SK-N-SH treated with all-trans-retinoic acid at 6 μM for 48 hours (cell line): ENCODE measurements around the gene ZBED1.
"Not testable (repeated sequence)": the region's sequence is repeated elsewhere in the genome, so short reads cannot be mapped to it uniquely, and the experiment has no call there.

Experiments
- ATAC-seq: fragments of 200-7000 bp; cut with Tn5 transposase; 3 replicates; pipeline ENCODE4 v1.9.1; 2020; ENCODE audit warnings: mild to moderate bottlenecking, moderate library complexity
- ARNTL ChIP-seq: fragments of 450-650 bp; formaldehyde crosslinking; IDR thresholded peaks from 2 replicates; pipeline ENCODE4 v1.5.0; 2020; ENCODE audit warnings: low read depth, mild to moderate bottlenecking, moderate library complexity, borderline replicate concordance
- BACH2 ChIP-seq: fragments of 250-450 bp; sonication (Bioruptor Pico); IDR thresholded peaks from 2 replicates; pipeline ENCODE4 v1.9.0; 2021; ENCODE audit warnings: mild to moderate bottlenecking, borderline replicate concordance
- CSDC2 ChIP-seq: fragments of 250-450 bp; sonication (Bioruptor Pico); IDR thresholded peaks from 2 replicates; pipeline ENCODE4 v1.5.0; 2020; ENCODE audit warnings: mild to moderate bottlenecking, moderate library complexity
- ESRRG ChIP-seq: fragments of 250-450 bp; sonication (Bioruptor Pico); IDR thresholded peaks from 2 replicates; pipeline ENCODE4 v1.6.1; 2021; ENCODE audit warnings: mild to moderate bottlenecking
- GLIS3 ChIP-seq: fragments of 250-450 bp; sonication (Bioruptor Pico); IDR thresholded peaks from 2 replicates; pipeline ENCODE4 v1.5.0; 2020; ENCODE audit warnings: mild to moderate bottlenecking, moderate library complexity
- ISL1 ChIP-seq: fragments of 250-450 bp; sonication (Bioruptor Pico); IDR thresholded peaks from 2 replicates; pipeline ENCODE4 v2.1.2; 2022; ENCODE audit warnings: mild to moderate bottlenecking, moderate library complexity
- OSR1 ChIP-seq: fragments of 250-450 bp; sonication (Bioruptor Pico); IDR thresholded peaks from 2 replicates; pipeline ENCODE4 v1.8.0; 2022; ENCODE audit warnings: moderate library complexity, mild to moderate bottlenecking, inconsistent platforms
- PPARA ChIP-seq: fragments of 250-450 bp; sonication (Bioruptor Pico); IDR thresholded peaks from 2 replicates; pipeline ENCODE4 v1.5.0; 2020; ENCODE audit warnings: mild to moderate bottlenecking, borderline replicate concordance
- RARB ChIP-seq: fragments of 250-450 bp; sonication (Bioruptor Pico); IDR thresholded peaks from 2 replicates; pipeline ENCODE4 v1.8.0; 2021; ENCODE audit warnings: mild to moderate bottlenecking, moderate library complexity
- SNAI2 ChIP-seq: fragments of 250-450 bp; sonication (Bioruptor Pico); IDR thresholded peaks from 2 replicates; pipeline ENCODE4 v1.5.0; 2020; ENCODE audit warnings: mild to moderate bottlenecking, moderate library complexity
- TCF4 ChIP-seq: fragments of 250-450 bp; sonication (Bioruptor Pico); IDR thresholded peaks from 2 replicates; pipeline ENCODE4 v1.8.0; 2021; ENCODE audit warnings: mild to moderate bottlenecking, moderate library complexity, borderline replicate concordance
- TOX ChIP-seq: fragments of 250-450 bp; sonication (Bioruptor Pico); IDR thresholded peaks from 2 replicates; pipeline ENCODE4 v1.8.0; 2021; ENCODE audit warnings: mild to moderate bottlenecking, moderate library complexity, borderline replicate concordance
- ZFP3 ChIP-seq: fragments of 250-450 bp; sonication (Bioruptor Pico); IDR thresholded peaks from 2 replicates; pipeline ENCODE4 v1.5.0; 2020; ENCODE audit warnings: mild to moderate bottlenecking, moderate library complexity
- ZFP30 ChIP-seq: fragments of 450-650 bp; formaldehyde crosslinking; IDR thresholded peaks from 2 replicates; pipeline ENCODE4 v1.5.0; 2022; ENCODE audit warnings: mild to moderate bottlenecking, moderate library complexity
- ZNF70 ChIP-seq: fragments of 450-650 bp; formaldehyde crosslinking; IDR thresholded peaks from 2 replicates; pipeline ENCODE4 v1.5.0; 2020; ENCODE audit warnings: mild to moderate bottlenecking, moderate library complexity
- ZNF8 ChIP-seq: fragments of 450-650 bp; formaldehyde crosslinking; IDR thresholded peaks from 2 replicates; pipeline ENCODE4 v1.5.0; 2020; ENCODE audit warnings: mild to moderate bottlenecking, moderate library complexity
- TF ChIP-seq, protein P1 (sequence below): fragments of 250-450 bp; sonication (Bioruptor Pico); IDR thresholded peaks from 2 replicates; pipeline ENCODE4 v1.8.0; 2021; ENCODE audit warnings: low read depth, mild to moderate bottlenecking, moderate library complexity, borderline replicate concordance
- TF ChIP-seq, protein P2 (sequence below): fragments of 250-450 bp; sonication (Bioruptor Pico); IDR thresholded peaks from 2 replicates; pipeline ENCODE4 v1.8.0; 2020; ENCODE audit warnings: mild to moderate bottlenecking, moderate library complexity, borderline replicate concordance
- TF ChIP-seq, protein P3 (sequence below): fragments of 250-450 bp; sonication (Bioruptor Pico); IDR thresholded peaks from 2 replicates; pipeline ENCODE4 v1.5.1; 2020; ENCODE audit warnings: low read depth, mild to moderate bottlenecking, moderate library complexity
- TF ChIP-seq, protein P4 (sequence below): fragments of 250-450 bp; sonication (Bioruptor Pico); IDR thresholded peaks from 2 replicates; pipeline ENCODE4 v1.5.1; 2021; ENCODE audit warnings: mild to moderate bottlenecking, moderate library complexity
- TF ChIP-seq, protein P5 (sequence below): fragments of 250-450 bp; sonication (Bioruptor Pico); IDR thresholded peaks from 2 replicates; pipeline ENCODE4 v1.5.0; 2020; ENCODE audit warnings: mild to moderate bottlenecking, moderate library complexity

The ZBED1 gene

DNA sequence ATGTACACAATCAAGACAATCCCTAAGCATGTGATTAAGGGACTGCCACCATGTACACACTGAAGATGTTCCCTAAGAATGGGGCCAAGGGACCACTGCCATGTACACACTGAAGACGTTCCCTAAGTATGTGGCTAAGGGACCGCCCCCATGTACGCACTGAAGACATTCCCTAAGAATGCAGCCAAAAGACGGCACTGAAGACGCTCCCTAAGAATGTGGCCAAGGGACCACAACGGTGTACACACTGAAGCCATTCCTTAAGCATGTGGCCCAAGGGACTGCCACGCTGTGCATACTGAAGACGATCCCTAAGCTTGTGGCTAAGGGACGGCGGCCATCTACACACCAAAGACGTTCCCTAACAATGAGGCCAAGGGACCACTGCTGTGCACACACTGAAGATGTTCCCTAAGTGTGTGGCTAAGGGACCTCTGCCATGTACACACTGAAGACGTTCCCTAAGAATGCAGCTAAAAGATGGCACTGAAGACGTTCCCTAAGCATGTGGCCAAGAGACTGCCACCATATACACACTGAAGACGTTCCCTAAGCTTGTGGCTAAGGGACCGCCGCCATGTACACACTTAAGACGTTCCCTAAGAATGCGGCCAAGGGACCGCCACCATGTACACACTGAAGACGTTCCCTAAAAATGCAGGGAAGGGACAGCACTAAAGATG is 26.4 kb downstream of the ZBED1 start:
- ATAC-seq, result no peak
- TF ChIP-seq PPARA (CRISPR knock-in tag) (no peak), ESRRG (CRISPR knock-in tag) (no peak)

DNA sequence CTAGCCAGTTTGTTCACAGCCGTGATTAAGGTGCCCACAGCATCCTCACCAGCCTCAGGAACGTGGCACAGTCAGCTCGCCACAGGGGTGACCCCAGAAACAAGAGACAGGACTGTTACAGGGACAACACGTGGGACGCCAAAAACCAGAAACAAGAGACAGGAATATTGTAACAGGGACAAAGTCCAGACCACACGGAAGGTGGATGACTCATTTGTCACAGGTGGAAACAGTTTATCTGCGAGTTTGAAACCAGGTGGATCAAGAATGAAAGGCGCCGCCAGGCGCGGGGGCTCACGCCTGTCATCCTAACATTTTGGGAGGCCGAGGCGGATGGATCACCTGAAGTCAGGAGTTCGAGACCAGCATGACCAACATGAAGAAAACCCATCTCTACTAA is 27.7 kb downstream of the ZBED1 start:
- ATAC-seq, result not testable (repeated sequence)

DNA sequence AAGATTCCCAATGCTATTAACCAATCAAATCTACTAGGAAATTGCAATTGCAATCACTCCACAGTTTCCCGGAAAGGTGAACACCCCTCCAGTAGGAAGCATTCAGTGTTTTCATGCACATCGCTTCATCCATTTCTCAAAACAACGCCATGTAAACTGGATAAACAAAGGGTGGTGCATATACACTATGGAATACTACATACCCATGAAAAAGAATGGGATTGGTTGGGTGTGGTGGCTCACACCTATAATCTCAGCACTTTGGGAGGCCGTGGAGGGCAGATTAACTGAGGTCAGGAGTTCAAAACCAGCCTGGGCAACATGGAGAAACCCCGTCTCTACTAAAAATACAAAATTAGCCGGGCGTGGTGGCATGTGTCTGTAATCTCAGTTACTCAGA is 29.1 kb downstream of the ZBED1 start:
- no peak for ATAC-seq
- TF ChIP-seq, protein P1, sequence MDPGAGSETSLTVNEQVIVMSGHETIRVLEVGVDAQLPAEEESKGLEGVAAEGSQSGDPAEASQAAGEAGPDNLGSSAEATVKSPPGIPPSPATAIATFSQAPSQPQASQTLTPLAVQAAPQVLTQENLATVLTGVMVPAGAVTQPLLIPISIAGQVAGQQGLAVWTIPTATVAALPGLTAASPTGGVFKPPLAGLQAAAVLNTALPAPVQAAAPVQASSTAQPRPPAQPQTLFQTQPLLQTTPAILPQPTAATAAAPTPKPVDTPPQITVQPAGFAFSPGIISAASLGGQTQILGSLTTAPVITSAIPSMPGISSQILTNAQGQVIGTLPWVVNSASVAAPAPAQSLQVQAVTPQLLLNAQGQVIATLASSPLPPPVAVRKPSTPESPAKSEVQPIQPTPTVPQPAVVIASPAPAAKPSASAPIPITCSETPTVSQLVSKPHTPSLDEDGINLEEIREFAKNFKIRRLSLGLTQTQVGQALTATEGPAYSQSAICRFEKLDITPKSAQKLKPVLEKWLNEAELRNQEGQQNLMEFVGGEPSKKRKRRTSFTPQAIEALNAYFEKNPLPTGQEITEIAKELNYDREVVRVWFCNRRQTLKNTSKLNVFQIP (CRISPR knock-in tag), result no peak
- no peak for TF ChIP-seq ZNF8 (CRISPR knock-in tag)
- no peak for TF ChIP-seq TOX (CRISPR knock-in tag)
- no peak for TF ChIP-seq TCF4 (CRISPR knock-in tag)
- no peak for TF ChIP-seq RARB (CRISPR knock-in tag)
- TF ChIP-seq ZNF70, result no peak
- TF ChIP-seq, protein P2, sequence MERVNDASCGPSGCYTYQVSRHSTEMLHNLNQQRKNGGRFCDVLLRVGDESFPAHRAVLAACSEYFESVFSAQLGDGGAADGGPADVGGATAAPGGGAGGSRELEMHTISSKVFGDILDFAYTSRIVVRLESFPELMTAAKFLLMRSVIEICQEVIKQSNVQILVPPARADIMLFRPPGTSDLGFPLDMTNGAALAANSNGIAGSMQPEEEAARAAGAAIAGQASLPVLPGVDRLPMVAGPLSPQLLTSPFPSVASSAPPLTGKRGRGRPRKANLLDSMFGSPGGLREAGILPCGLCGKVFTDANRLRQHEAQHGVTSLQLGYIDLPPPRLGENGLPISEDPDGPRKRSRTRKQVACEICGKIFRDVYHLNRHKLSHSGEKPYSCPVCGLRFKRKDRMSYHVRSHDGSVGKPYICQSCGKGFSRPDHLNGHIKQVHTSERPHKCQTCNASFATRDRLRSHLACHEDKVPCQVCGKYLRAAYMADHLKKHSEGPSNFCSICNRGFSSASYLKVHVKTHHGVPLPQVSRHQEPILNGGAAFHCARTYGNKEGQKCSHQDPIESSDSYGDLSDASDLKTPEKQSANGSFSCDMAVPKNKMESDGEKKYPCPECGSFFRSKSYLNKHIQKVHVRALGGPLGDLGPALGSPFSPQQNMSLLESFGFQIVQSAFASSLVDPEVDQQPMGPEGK (CRISPR knock-in tag), result no peak
- no peak for TF ChIP-seq GLIS3
- TF ChIP-seq ISL1 (CRISPR knock-in tag), result no peak
- TF ChIP-seq, protein P3, sequence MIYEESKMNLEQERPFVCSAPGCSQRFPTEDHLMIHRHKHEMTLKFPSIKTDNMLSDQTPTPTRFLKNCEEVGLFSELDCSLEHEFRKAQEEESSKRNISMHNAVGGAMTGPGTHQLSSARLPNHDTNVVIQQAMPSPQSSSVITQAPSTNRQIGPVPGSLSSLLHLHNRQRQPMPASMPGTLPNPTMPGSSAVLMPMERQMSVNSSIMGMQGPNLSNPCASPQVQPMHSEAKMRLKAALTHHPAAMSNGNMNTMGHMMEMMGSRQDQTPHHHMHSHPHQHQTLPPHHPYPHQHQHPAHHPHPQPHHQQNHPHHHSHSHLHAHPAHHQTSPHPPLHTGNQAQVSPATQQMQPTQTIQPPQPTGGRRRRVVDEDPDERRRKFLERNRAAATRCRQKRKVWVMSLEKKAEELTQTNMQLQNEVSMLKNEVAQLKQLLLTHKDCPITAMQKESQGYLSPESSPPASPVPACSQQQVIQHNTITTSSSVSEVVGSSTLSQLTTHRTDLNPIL (CRISPR knock-in tag), result no peak

DNA sequence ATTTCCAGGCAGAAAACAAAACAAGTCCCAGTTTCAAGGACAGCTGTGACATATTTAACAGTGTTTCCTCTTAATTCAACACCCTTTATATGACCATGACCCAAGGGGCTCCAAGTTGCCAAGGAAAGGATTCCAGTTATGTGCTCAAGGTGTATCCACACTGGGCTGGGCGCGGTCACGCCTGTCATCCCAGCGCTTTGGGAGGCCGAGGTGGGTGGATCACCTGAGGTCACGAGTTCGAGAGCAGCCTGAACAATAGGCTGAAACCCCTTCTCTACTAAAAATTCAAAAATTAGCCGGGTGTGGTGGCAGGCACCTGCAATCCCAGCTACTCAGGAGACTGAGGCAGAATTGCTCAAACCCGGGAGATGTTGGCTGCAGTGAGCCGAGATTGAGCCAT is 29.6 kb downstream of the ZBED1 start:
- not testable (repeated sequence) for ATAC-seq

DNA sequence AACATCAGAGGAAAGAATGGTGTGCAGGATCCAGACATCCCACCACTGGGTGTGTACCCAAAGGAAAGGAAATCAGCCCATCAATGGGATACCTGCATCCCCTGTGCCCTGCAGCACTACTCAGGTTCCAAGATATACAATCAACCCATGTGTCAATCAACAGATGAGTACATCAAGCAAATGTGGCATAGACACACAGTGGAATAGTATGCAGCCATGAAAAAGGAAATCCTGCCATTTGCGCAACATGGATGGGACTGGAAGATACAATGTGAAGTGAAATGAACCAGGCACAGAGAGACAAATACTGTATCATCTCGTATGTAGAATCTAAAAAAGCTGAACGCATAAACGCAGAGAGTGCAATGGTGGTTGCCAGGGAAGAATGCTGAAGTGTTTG is 30.9 kb downstream of the ZBED1 start:
- not testable (repeated sequence) for ATAC-seq

DNA sequence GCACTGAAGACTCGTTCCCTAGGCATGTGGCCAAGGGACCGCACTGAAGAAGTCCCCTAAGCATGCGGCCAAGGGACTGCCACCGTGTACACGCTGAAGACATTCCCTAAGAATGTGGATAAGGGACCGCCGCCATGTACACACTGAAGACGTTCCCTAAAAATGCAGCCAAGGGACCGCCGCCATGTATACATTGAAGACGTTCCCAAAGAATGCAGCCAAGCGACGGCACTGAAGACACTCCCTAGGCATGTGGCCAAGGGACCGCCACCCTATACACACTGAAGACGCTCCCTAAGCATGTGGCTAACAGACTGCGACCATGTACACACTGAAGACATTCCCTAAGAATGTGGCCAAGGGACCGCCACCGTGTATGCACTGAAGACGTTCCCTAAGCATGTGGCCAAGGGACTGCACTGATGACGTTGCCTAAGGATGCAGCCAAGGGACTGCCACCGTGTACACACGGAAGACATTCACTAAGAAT is 31.5 kb downstream of the ZBED1 start:
- ATAC-seq, result no peak
- no peak for TF ChIP-seq ZNF70
- no peak for TF ChIP-seq ZFP30
- TF ChIP-seq, protein P4, sequence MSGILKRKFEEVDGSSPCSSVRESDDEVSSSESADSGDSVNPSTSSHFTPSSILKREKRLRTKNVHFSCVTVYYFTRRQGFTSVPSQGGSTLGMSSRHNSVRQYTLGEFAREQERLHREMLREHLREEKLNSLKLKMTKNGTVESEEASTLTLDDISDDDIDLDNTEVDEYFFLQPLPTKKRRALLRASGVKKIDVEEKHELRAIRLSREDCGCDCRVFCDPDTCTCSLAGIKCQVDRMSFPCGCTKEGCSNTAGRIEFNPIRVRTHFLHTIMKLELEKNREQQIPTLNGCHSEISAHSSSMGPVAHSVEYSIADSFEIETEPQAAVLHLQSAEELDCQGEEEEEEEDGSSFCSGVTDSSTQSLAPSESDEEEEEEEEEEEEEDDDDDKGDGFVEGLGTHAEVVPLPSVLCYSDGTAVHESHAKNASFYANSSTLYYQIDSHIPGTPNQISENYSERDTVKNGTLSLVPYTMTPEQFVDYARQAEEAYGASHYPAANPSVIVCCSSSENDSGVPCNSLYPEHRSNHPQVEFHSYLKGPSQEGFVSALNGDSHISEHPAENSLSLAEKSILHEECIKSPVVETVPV (CRISPR knock-in tag), result no peak
- TF ChIP-seq SNAI2 (CRISPR knock-in tag), result no peak
- TF ChIP-seq, protein P1 (CRISPR knock-in tag), result no peak
- no peak for TF ChIP-seq BACH2
- no peak for TF ChIP-seq GLIS3
- no peak for TF ChIP-seq ARNTL (CRISPR knock-in tag)
- TF ChIP-seq, protein P3 (CRISPR knock-in tag), result no peak
- TF ChIP-seq RARB (CRISPR knock-in tag), result no peak
- TF ChIP-seq ZFP3, result no peak
- TF ChIP-seq, protein P5, sequence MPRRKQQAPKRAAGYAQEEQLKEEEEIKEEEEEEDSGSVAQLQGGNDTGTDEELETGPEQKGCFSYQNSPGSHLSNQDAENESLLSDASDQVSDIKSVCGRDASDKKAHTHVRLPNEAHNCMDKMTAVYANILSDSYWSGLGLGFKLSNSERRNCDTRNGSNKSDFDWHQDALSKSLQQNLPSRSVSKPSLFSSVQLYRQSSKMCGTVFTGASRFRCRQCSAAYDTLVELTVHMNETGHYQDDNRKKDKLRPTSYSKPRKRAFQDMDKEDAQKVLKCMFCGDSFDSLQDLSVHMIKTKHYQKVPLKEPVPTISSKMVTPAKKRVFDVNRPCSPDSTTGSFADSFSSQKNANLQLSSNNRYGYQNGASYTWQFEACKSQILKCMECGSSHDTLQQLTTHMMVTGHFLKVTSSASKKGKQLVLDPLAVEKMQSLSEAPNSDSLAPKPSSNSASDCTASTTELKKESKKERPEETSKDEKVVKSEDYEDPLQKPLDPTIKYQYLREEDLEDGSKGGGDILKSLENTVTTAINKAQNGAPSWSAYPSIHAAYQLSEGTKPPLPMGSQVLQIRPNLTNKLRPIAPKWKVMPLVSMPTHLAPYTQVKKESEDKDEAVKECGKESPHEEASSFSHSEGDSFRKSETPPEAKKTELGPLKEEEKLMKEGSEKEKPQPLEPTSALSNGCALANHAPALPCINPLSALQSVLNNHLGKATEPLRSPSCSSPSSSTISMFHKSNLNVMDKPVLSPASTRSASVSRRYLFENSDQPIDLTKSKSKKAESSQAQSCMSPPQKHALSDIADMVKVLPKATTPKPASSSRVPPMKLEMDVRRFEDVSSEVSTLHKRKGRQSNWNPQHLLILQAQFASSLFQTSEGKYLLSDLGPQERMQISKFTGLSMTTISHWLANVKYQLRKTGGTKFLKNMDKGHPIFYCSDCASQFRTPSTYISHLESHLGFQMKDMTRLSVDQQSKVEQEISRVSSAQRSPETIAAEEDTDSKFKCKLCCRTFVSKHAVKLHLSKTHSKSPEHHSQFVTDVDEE (CRISPR knock-in tag), result no peak
- TF ChIP-seq CSDC2 (CRISPR knock-in tag), result no peak
- no peak for TF ChIP-seq OSR1 (CRISPR knock-in tag)
